22Rv1 (cell line): ENCODE measurements around the gene MAST1.

Experiments
- H3K27ac ChIP-seq: fragments of 450-650 bp; 2 replicates; pipeline ENCODE4 v1.5.1; 2017
- ZFX ChIP-seq: fragments of 450-650 bp; IDR thresholded peaks from 2 replicates; pipeline ENCODE4 v1.6.1; 2017; ENCODE audit warnings: antibody characterized with exemption, borderline replicate concordance
- TF ChIP-seq, protein P1 (sequence below): fragments of 450-650 bp; IDR thresholded peaks from 2 replicates; pipeline ENCODE4 v1.5.1; 2017; ENCODE audit warnings: mild to moderate bottlenecking

The MAST1 gene

DNA sequence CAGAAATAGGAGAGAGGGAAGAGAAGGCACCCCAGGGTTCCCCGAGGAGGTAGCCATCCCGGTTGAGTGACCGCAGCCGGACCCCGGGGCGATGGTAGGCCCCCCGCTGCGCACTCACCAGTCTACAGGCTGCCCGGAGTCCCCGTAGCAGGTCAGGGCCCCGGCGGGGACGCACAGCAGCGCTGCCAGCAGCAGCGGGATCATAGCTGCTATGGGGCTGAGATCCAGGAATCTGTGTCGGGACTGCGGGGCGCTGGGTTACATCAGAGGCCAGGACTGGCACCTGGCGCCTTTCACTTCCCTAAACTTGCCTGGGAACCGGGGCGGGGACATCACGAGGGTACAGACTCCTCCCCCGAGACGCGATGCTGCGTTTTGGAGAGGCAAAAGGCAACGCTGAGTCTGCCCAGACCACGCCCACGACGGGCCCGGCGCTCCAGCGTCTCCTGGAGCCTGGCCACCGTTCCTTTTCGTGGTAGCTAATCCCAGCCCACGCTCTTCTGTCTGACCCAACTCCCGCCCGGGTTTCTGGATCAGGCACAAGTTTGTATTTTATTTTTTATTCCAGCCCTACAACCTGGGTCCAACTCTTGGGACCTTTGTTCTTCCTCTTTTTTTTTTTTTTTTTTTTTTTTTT is 43.0 kb downstream of the MAST1 start, which contains the start of gene DNASE2:
DNASE2 (minus strand) TSS at position 278 of the 637 bp plus-strand sequence; CDS start at position 204, 74 bp downstream.
- peak within 1 kb of the TSS; percentile 81 for H3K27ac ChIP-seq
- TF ChIP-seq ZFX: no peak
- TF ChIP-seq, protein P1, sequence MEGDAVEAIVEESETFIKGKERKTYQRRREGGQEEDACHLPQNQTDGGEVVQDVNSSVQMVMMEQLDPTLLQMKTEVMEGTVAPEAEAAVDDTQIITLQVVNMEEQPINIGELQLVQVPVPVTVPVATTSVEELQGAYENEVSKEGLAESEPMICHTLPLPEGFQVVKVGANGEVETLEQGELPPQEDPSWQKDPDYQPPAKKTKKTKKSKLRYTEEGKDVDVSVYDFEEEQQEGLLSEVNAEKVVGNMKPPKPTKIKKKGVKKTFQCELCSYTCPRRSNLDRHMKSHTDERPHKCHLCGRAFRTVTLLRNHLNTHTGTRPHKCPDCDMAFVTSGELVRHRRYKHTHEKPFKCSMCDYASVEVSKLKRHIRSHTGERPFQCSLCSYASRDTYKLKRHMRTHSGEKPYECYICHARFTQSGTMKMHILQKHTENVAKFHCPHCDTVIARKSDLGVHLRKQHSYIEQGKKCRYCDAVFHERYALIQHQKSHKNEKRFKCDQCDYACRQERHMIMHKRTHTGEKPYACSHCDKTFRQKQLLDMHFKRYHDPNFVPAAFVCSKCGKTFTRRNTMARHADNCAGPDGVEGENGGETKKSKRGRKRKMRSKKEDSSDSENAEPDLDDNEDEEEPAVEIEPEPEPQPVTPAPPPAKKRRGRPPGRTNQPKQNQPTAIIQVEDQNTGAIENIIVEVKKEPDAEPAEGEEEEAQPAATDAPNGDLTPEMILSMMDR: no peak

DNA sequence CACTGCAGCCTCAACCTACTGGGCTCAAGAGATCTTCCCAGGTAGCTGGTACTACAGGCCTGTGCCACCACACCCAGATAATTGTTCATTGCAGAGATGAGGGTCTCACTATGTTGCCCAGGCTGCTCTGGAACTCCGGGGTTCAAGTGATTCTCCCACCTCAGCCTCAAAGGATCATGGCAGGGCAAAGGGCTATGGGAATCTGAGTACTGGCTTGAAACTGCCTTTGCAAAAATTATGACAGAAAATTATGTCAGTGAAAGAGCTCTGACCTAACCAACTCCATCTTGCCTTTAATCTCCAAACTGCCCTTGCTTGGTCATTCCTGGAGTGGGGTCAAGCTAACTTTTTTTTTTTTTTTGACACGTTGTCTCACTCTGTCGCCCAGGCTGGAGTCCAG is 44.3 kb downstream of the MAST1 start:
- no peak for TF ChIP-seq ZFX
- TF ChIP-seq, protein P1: no peak
- no peak overlapping the region for H3K27ac ChIP-seq

DNA sequence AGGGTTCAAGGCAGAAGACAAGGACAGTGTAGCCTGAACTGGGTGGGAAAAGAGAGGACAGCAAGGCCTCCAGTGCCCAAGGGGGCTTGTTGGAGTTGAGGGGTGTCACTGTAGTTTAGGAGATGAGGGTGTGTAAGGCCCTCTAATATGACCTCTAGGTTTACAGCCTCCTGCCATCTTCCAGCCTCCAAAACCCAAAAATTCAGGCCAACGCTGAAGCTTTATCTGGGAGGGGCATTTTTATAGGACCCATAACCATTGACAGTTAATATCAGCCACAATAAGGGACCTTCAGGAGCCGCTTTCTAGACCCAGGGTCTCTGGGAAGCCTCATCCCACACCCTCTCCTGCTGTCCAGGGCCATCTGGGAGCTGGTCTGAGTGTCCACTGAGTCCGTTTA is 45.9 kb downstream of the MAST1 start:
- peak overlapping the region; percentile 67; the same call in 1 of the 2 replicates for H3K27ac ChIP-seq
- TF ChIP-seq, protein P1: no peak
- TF ChIP-seq ZFX: no peak

DNA sequence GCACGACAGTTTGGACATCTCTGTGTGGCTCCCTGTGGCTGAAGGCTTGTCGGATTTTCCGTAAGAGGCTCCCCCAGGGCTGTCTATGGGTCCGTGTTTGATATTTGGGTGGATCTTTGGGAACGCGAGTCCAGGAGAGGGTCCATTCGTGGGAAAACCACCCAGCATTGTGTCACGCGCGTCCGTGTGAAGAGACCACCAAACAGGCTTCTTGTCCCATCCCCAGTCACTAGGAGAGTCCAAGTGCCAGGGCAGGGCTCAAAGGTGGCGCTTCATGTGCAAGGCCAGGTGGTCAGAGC is 46.3 kb downstream of the MAST1 start:
- no peak for TF ChIP-seq ZFX
- TF ChIP-seq, protein P1: no peak
- H3K27ac ChIP-seq: peak overlapping the region; percentile 67

DNA sequence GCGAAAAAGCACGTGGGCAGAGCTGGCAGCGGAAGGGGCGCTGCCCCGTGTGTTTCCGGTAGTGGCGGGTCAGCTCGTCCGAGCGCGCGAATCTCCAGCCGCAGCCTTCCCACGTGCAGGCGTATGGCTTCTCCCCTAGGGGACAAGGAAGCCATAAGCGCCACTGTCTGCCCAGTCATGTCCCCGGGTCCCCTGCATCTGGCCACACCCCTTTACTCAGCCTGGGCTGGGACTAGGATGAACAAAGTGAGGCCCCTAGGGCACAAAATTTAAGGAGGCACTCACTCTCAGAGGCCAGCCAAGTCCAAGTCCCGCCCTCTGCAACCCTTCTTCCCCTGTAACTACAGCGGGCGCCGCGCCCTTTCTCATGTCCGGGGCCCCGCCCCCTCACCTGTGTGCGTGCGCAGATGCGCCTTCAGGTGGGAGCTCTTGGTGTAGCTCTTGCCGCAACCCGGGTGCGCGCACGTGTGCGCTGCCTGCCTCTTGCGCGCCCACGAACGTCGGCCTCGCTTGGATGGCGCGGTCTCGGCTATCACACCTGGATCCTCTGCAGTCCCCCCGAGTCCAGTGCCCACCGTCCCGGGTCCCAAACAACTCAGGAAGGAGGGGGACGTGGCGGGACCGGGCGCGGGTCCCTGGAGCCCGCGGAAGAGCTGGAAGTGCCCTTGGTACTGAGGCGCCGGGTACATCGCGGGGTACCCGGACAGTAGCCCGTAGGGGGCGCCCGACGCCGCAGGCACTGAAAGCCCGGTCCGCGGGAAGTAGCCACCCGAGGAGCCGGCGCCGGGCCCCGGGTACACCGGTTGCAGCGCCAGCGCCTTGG is 46.8 kb downstream of the MAST1 start:
- no peak for TF ChIP-seq ZFX
- TF ChIP-seq, protein P1: peak; percentile 69
- peak overlapping the region; percentile 67 for H3K27ac ChIP-seq

DNA sequence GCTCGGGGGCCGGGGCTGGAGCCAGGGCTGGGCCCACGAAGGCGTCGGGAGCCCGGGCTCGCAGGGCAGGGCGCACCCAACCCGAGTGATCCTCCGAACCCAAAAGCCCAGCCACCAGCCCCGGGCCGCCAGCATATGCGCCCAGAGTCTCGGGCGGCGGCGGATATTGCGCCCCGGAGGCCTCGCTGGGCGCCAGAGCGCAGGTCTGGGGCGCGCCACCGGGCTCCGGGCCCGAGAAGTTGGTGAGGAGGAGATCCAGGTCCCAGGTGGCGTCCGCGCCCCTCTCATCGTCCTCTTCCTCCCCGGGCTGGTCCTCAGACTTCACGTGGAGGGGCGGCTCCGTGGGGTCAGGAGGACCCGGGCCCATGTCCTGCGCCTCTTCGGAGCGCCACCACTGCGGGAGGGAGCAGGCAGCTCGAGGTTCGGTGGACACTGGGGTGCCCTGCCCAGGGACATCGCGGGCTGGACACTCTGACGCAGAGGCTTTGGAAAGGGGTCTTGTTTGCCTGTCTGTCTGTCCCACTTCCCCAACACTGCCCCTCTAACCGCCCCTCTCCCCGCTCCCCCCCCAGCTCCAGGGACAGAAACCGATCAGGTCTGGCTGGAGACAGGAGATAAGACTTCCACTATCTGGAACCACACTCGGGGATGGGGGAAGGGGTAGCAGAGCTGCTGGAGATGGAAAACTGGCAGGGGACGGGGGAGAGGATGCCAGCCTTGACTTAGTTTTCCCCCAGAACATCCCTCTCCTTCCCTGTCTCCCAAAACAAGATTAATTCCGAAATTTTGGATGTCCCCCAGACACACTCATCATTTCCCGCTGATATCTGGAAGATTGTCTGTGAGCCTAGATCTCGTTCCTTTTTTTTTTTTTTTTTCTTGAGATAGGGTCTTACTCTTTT is 47.7 kb downstream of the MAST1 start:
- TF ChIP-seq, protein P1: peak; percentile 23; the same call in 1 of the 2 replicates
- no peak for TF ChIP-seq ZFX

More for the DNA sequence above, 47.7 kb downstream of the MAST1 start:
- peak overlapping the region; percentile 67 for H3K27ac ChIP-seq
